Subcutaneous abdominal adipose tissue (tissue), 5 donors: ENCODE results near the gene ADAM33.

Experiments
- H3K27ac ChIP-seq: one replicate; pipeline ENCODE4 v1.7.0; 2013; ENCODE audit warnings: low read depth, mild to moderate bottlenecking, inconsistent platforms, low read length, moderate library complexity
- H3K27me3 ChIP-seq, 5 donors: one replicate each; pipeline ENCODE4 v1.7.0; 2013; ENCODE audit warnings: low read length in 5 of 5, inconsistent platforms in 1 of 5; ENCODE audit not compliant: control insufficient read depth in 5 of 5, insufficient read depth in 4 of 5
- H3K36me3 ChIP-seq, 5 donors: one replicate each; pipeline ENCODE4 v1.7.0; 2013; ENCODE audit warnings: low read length in 5 of 5; ENCODE audit not compliant: control insufficient read depth in 5 of 5, insufficient read depth in 5 of 5
- H3K4me1 ChIP-seq, 5 donors: one replicate each; pipeline ENCODE4 v1.7.0; 2013; ENCODE audit warnings: low read length in 5 of 5, mild to moderate bottlenecking in 3 of 5, moderate library complexity in 1 of 5; ENCODE audit not compliant: control insufficient read depth in 5 of 5, insufficient read depth in 5 of 5
- H3K4me3 ChIP-seq, 5 donors: one replicate each; pipeline ENCODE4 v1.7.0; 2013; ENCODE audit warnings: low read length in 5 of 5, low read depth in 1 of 5
- H3K9ac ChIP-seq, 5 donors: one replicate each; pipeline ENCODE4 v1.7.0; 2013; ENCODE audit warnings: low read length in 5 of 5, mild to moderate bottlenecking in 4 of 5, moderate library complexity in 3 of 5
- H3K9me3 ChIP-seq, 5 donors: one replicate each; pipeline ENCODE4 v1.7.0; 2013; ENCODE audit warnings: low read length in 5 of 5; ENCODE audit not compliant: control insufficient read depth in 5 of 5
- donor health status: healthy.
- donor health status: healthy.
- donor health status: healthy.
- donor health status: healthy.
- donor health status: healthy.

The ADAM33 gene

GRCh38 chr20:3681931-3682781, at the start of gene ADAM33:
ADAM33 (minus strand) TSS chr20:3682010; CDS start chr20:3682004, 6 bp downstream.
- Histone ChIP-seq H3K36me3 (no peaks in the 10 kb centered on the region), H3K9me3 (no peaks in the 10 kb centered on the region), H3K9ac (peak within 1 kb of the TSS in 2 of 5 donors; percentile 16), H3K4me1 (peaks cover 1 to 56% (median 44%) of the 10 kb centered on the region in 5 donors), H3K4me3 (peak within 1 kb of the TSS; percentile 58 to 74 (median 68)), H3K27ac (peak within 1 kb of the TSS; percentile 54), H3K27me3 (peaks cover 14 to 21% (median 18%) of the 10 kb centered on the region in 5 donors)

- Histone ChIP-seq H3K27ac (peak overlapping the region; percentile 65), H3K9me3 (no peaks in the 10 kb centered on the region), H3K27me3 (peaks cover 8 to 26% (median 24%) of the 10 kb centered on the region in 5 donors), H3K4me3 (no peak overlapping the region), H3K4me1 (peaks cover 5 to 83% (median 53%) of the 10 kb centered on the region in 5 donors), H3K36me3 (peaks cover 0 to 5% (median 0%) of the 10 kb centered on the region in 5 donors), H3K9ac (peak overlapping the region in 1 of 5 donors; percentile 35)
Measured at GRCh38 chr20:3730803-3731672, 49.2 kb upstream of the ADAM33 start.

GRCh38 chr20:3729811-3730540, 48.2 kb upstream of the ADAM33 start:
- Histone ChIP-seq H3K4me3 (no peak overlapping the region), H3K9me3 (no peaks in the 10 kb centered on the region), H3K27ac (peak overlapping the region; percentile 27), H3K9ac (peak overlapping the region in 1 of 5 donors; percentile 17), H3K27me3 (peaks cover 8 to 26% (median 24%) of the 10 kb centered on the region in 5 donors), H3K4me1 (peaks cover 5 to 77% (median 53%) of the 10 kb centered on the region in 5 donors), H3K36me3 (no peaks in the 10 kb centered on the region)

- H3K4me1 ChIP-seq, result peaks cover 5 to 72% (median 51%) of the 10 kb centered on the region in 5 donors
- peak overlapping the region; percentile 65 for H3K27ac ChIP-seq
- no peaks in the 10 kb centered on the region for H3K9me3 ChIP-seq
- no peak overlapping the region for H3K9ac ChIP-seq
- H3K36me3 ChIP-seq, result no peaks in the 10 kb centered on the region
- no peak overlapping the region for H3K4me3 ChIP-seq
- H3K27me3 ChIP-seq, result peaks cover 8 to 26% (median 24%) of the 10 kb centered on the region in 5 donors
Measured at GRCh38 chr20:3729378-3729777, 47.6 kb upstream of the ADAM33 start.

- H3K9me3 ChIP-seq, result no peaks in the 10 kb centered on the region
- H3K27me3 ChIP-seq, result peaks cover 8 to 24% (median 22%) of the 10 kb centered on the region in 5 donors
- H3K27ac ChIP-seq, result peak overlapping the region; percentile 65
- peaks cover 5 to 67% (median 46%) of the 10 kb centered on the region in 5 donors for H3K4me1 ChIP-seq
- H3K36me3 ChIP-seq, result no peaks in the 10 kb centered on the region
- no peak overlapping the region for H3K9ac ChIP-seq
- peak overlapping the region in 1 of 5 donors; percentile 22 for H3K4me3 ChIP-seq
Measured at GRCh38 chr20:3728876-3729275, 47.1 kb upstream of the ADAM33 start.

- Histone ChIP-seq H3K9ac (peak overlapping the region in 1 of 5 donors; percentile 28), H3K27ac (peak overlapping the region; percentile 65), H3K36me3 (no peaks in the 10 kb centered on the region), H3K9me3 (no peaks in the 10 kb centered on the region), H3K4me3 (no peak overlapping the region), H3K27me3 (peaks cover 8 to 23% (median 17%) of the 10 kb centered on the region in 5 donors), H3K4me1 (peaks cover 5 to 62% (median 42%) of the 10 kb centered on the region in 5 donors)
Measured at GRCh38 chr20:3728354-3728753, 46.5 kb upstream of the ADAM33 start.

GRCh38 chr20:3727401-3728021, 45.7 kb upstream of the ADAM33 start:
- Histone ChIP-seq H3K27me3 (peaks cover 8 to 17% (median 10%) of the 10 kb centered on the region in 5 donors), H3K27ac (peak overlapping the region; percentile 65), H3K36me3 (no peaks in the 10 kb centered on the region), H3K9ac (peak overlapping the region in 2 of 5 donors; percentile 19 to 38), H3K4me3 (peak overlapping the region in 3 of 5 donors; percentile 10 to 35 (median 27)), H3K4me1 (peaks cover 5 to 55% (median 38%) of the 10 kb centered on the region in 5 donors), H3K9me3 (no peaks in the 10 kb centered on the region)

GRCh38 chr20:3724356-3724755, 42.5 kb upstream of the ADAM33 start:
- peaks cover 4 to 8% (median 7%) of the 10 kb centered on the region in 5 donors for H3K27me3 ChIP-seq
- no peak overlapping the region for H3K27ac ChIP-seq
- peaks cover 5 to 25% (median 19%) of the 10 kb centered on the region in 5 donors for H3K4me1 ChIP-seq
- H3K4me3 ChIP-seq, result no peak overlapping the region
- H3K9me3 ChIP-seq, result no peaks in the 10 kb centered on the region
- H3K36me3 ChIP-seq, result no peaks in the 10 kb centered on the region
- no peak overlapping the region for H3K9ac ChIP-seq

- H3K36me3 ChIP-seq, result no peaks in the 10 kb centered on the region
- no peak overlapping the region for H3K27ac ChIP-seq
- H3K9me3 ChIP-seq, result no peaks in the 10 kb centered on the region
- H3K9ac ChIP-seq, result no peak overlapping the region
- H3K4me1 ChIP-seq, result peaks cover 0 to 15% (median 9%) of the 10 kb centered on the region in 5 donors
- H3K4me3 ChIP-seq, result no peak overlapping the region
- peaks cover under 1 to 4% (median 3%) of the 10 kb centered on the region in 5 donors for H3K27me3 ChIP-seq
Measured at GRCh38 chr20:3723284-3723683, 41.5 kb upstream of the ADAM33 start.
